HepG2 (cell line): ENCODE measurements around the gene SERBP1. TPM values are rescaled to one million over a fixed set of nuclear protein-coding genes. Genes with fewer than 3 reads are reported as not detected.

Source experiments
- ATAC-seq: fragments of 200-7000 bp; cut with Tn5 transposase; 3 replicates; pipeline ENCODE4 v1.9.1; 2020; ENCODE audit warnings: mild to moderate bottlenecking, moderate library complexity
- BruUV-seq: library from RNA; stranded (reverse); fragments of 400-500 nt; replicated peaks from 2 replicates; lab custom pipeline; 2021; lab: Mats Ljungman, UMichigan
- CTCF ChIA-PET: fragments of 300-600 bp; formaldehyde crosslinking; extraction: SDS; loops from one replicate; lab custom pipeline; 2021; ENCODE audit warnings: low total read pairs, inconsistent platforms, low intra/inter-chr PET ratio; lab: Yijun Ruan, JAX
- POLR2A ChIA-PET: fragments of 350-600 bp; sonication (Branson Sonifier 250); formaldehyde crosslinking; loops from one replicate; lab custom pipeline; 2020; ENCODE audit warnings: antibody characterized with exemption, inconsistent platforms; lab: Yijun Ruan, JAX
- DNase-seq: peaks from one replicate; pipeline ENCODE4 v3.0.0-alpha.2; 2015; ENCODE audit warnings: low spot score
- FAIRE-seq: peaks from 3 replicates; lab custom pipeline; 2011; peaks lifted over from hg19 to GRCh38; lab: Jason Lieb, UNC
- H2AFZ ChIP-seq: one replicate; pipeline ENCODE4 v1.6.1; 2011; ENCODE audit warnings: low read length, inconsistent platforms
- H3K27ac ChIP-seq: fragments of 300-600 bp; 3 replicates; pipeline ENCODE4 v1.8.0; 2011; ENCODE audit warnings: mixed run types, mild to moderate bottlenecking, mixed read lengths, low read length, inconsistent platforms; ENCODE audit not compliant: insufficient read depth; ENCODE audit errors: extremely low read length
- H3K27me3 ChIP-seq, 2 experiments: fragments of 200-600 bp in 1 of 2; 2 replicates in 1 of 2; 3 replicates in 1 of 2; pipeline versions ENCODE4 v1.6.0 to v1.8.0; 2011; ENCODE audit warnings: low read length in 2 of 2, mild to moderate bottlenecking in 2 of 2, moderate library complexity in 2 of 2, inconsistent platforms in 1 of 2; ENCODE audit not compliant: insufficient read depth in 2 of 2, control insufficient read depth in 1 of 2
- H3K36me3 ChIP-seq, 2 experiments: fragments of 200-600 bp in 1 of 2; replicated peaks in 1 of 2; 2 replicates in 1 of 2; 3 replicates in 1 of 2; pipeline versions ENCODE4 v1.5.1 to v1.8.0; 2011; ENCODE audit warnings: low read length in 2 of 2, inconsistent platforms in 1 of 2; ENCODE audit not compliant: insufficient read depth in 2 of 2, control insufficient read depth in 1 of 2
- H3K4me1 ChIP-seq: 2 replicates; pipeline ENCODE4 v1.5.1; 2012; ENCODE audit warnings: low read length, inconsistent platforms; ENCODE audit not compliant: insufficient read depth
- H3K4me2 ChIP-seq: 2 replicates; pipeline ENCODE4 v1.6.0; 2011; ENCODE audit warnings: low read depth, low read length, inconsistent platforms
- H3K4me3 ChIP-seq, 3 experiments: fragments of 200-600 bp in 1 of 3; sonication (generic), shearing (Covaris generic) in 1 of 3; replicated peaks in 1 of 3; 2 replicates each; pipeline ENCODE4 v1.5.1; 2011 to 2016; ENCODE audit warnings: low read length in 3 of 3, inconsistent platforms in 2 of 3, low read depth in 2 of 3, mild to moderate bottlenecking in 2 of 3, control low read depth in 1 of 3, mixed read lengths in 1 of 3; ENCODE audit not compliant: insufficient read depth in 1 of 3
- H3K79me2 ChIP-seq: one replicate; pipeline ENCODE4 v1.6.1; 2011; ENCODE audit warnings: low read length, inconsistent platforms; ENCODE audit not compliant: insufficient read depth
- H3K9ac ChIP-seq: 2 replicates; pipeline ENCODE4 v1.6.0; 2011; ENCODE audit warnings: mild to moderate bottlenecking, low read depth, low read length, inconsistent platforms; ENCODE audit not compliant: insufficient read depth
- H3K9me3 ChIP-seq: 2 replicates; pipeline ENCODE4 v1.5.1; 2012; ENCODE audit warnings: mild to moderate bottlenecking, low read length
- H4K20me1 ChIP-seq: 2 replicates; pipeline ENCODE4 v1.6.0; 2011; ENCODE audit warnings: inconsistent platforms, mild to moderate bottlenecking, low read length, moderate library complexity; ENCODE audit not compliant: insufficient read depth
- AGO2 ChIP-seq: fragments of 200-400 bp; formaldehyde crosslinking; optimal IDR thresholded peaks from 2 replicates; pipeline ENCODE3; 2017; ENCODE audit warnings: mild to moderate bottlenecking, low read depth, low read length, moderate library complexity
- BRD4 ChIP-seq: sonication (generic); formaldehyde crosslinking; IDR thresholded peaks from 2 replicates; pipeline ENCODE4 v1.4.0; 2020; ENCODE audit warnings: missing genetic modification reagents
- E2F2 ChIP-seq: sonication (generic); formaldehyde crosslinking; IDR thresholded peaks from 2 replicates; pipeline ENCODE4 v1.4.0; 2020; ENCODE audit warnings: missing genetic modification reagents, borderline replicate concordance
- FOXA3 ChIP-seq: IDR thresholded peaks from 2 replicates; pipeline ENCODE4 v1.6.1; 2016; ENCODE audit warnings: missing genetic modification reagents, missing compliant biosample characterization
- KLF9 ChIP-seq: IDR thresholded peaks from 2 replicates; pipeline ENCODE4 v1.6.1; 2016; ENCODE audit warnings: low read depth
- MAZ ChIP-seq, 2 experiments: sonication (generic) in 1 of 2; formaldehyde crosslinking in 1 of 2; IDR thresholded peaks; 2 replicates each; pipeline versions ENCODE4 v1.5.0 to v1.6.1; 2012 to 2020; ENCODE audit warnings: low read depth in 2 of 2, mild to moderate bottlenecking in 2 of 2, borderline replicate concordance in 1 of 2, improper control_type of control experiment in 1 of 2, low read length in 1 of 2, missing genetic modification reagents in 1 of 2, moderate library complexity in 1 of 2
- NRL ChIP-seq: sonication (generic); formaldehyde crosslinking; IDR thresholded peaks from 2 replicates; pipeline ENCODE4 v1.5.0; 2020; ENCODE audit warnings: missing genetic modification reagents, mild to moderate bottlenecking, moderate library complexity, borderline replicate concordance
- SRY ChIP-seq: sonication (generic); formaldehyde crosslinking; IDR thresholded peaks from 2 replicates; pipeline ENCODE4 v1.8.0; 2022; ENCODE audit warnings: mild to moderate bottlenecking, missing genetic modification reagents
- XRCC5 ChIP-seq: fragments of 200-400 bp; formaldehyde crosslinking; optimal IDR thresholded peaks from 2 replicates; pipeline ENCODE3; 2017; ENCODE audit warnings: mild to moderate bottlenecking, low read length
- ZBTB34 ChIP-seq: sonication (generic); formaldehyde crosslinking; IDR thresholded peaks from 2 replicates; pipeline ENCODE4 v1.8.0; 2022; ENCODE audit warnings: mild to moderate bottlenecking, missing genetic modification reagents
- ZFP37 ChIP-seq: sonication (generic); formaldehyde crosslinking; IDR thresholded peaks from 2 replicates; pipeline ENCODE4 v1.4.0; 2020; ENCODE audit warnings: missing genetic modification reagents, borderline replicate concordance
- ZNF24 ChIP-seq: fragments of 450-650 bp; IDR thresholded peaks from 2 replicates; pipeline ENCODE4 v1.6.1; 2017; ENCODE audit warnings: antibody characterized with exemption, mild to moderate bottlenecking
- ZNF282 ChIP-seq: fragments of 450-650 bp; IDR thresholded peaks from 2 replicates; pipeline ENCODE4 v1.6.1; 2018; ENCODE audit not compliant: partially characterized antibody
- ZNF503 ChIP-seq: sonication (generic); formaldehyde crosslinking; IDR thresholded peaks from 2 replicates; pipeline ENCODE4 v1.4.0; 2020; ENCODE audit warnings: missing genetic modification reagents
- ZNF513 ChIP-seq: sonication (generic); formaldehyde crosslinking; conservative IDR thresholded peaks from 2 replicates; pipeline ENCODE4 v1.5.0; 2020; ENCODE audit warnings: missing genetic modification reagents
- ZNF720 ChIP-seq: sonication (generic); formaldehyde crosslinking; IDR thresholded peaks from 2 replicates; pipeline ENCODE4 v1.4.0; 2020; ENCODE audit warnings: missing genetic modification reagents
- ZXDC ChIP-seq: sonication (generic); formaldehyde crosslinking; IDR thresholded peaks from 2 replicates; pipeline ENCODE4 v1.5.0; 2020; ENCODE audit warnings: mild to moderate bottlenecking, missing genetic modification reagents
- WGBS: methylation state at CpG from one replicate; pipeline ENCODE4 v1.1.6; 2017; ENCODE audit warnings: low lambda C conversion rate; 5-methylcytosine and 5-hydroxymethylcytosine counted together
- in situ Hi-C: cut with HindIII; loops from 2 replicates; pipeline ENCODE4 v1.10.0; 2017; ENCODE audit warnings: low pct_unique_long_range_greater_than_20kb; ENCODE audit not compliant: extremely low pct_ligation_motif_present
- intact Hi-C: fragments of 100-400 bp; cut with micrococcal nuclease; formaldehyde crosslinking; loops from one replicate; pipeline ENCODE4 v1.10.0; 2022; ENCODE audit not compliant: unreplicated experiment
- polyA plus RNA-seq, 8 experiments: library from polyadenylated mRNA; depleted of rRNA in 3 of 8; stranded (reverse) in 7 of 8; unstranded in 1 of 8; fragments of >200 nt; fragmentation: Illumina TruSeq in 4 of 8; extraction: Trizol in 4 of 8; gene quantifications; 2 replicates each; pipeline versions ENCODE4 v1.2.1 to v1.2.3, GENCODE V29; 2011 to 2016; ENCODE audit warnings: low read depth in 4 of 8, missing spikeins in 1 of 8, mixed read lengths in 1 of 8; ENCODE audit not compliant: insufficient read depth in 1 of 8
- total RNA-seq, 5 experiments: library from RNA; depleted of rRNA; stranded (reverse); fragments of >200 nt; fragmentation: Illumina TruSeq; extraction: Trizol; gene quantifications; 2 replicates each; pipeline ENCODE4 v1.2.3, GENCODE V29; 2016; ENCODE audit warnings: low read depth in 1 of 5

Gene SERBP1
- total and polyA plus RNA-seq, 2 of the 13 experiments (the other 11 are each of a cell fraction or from before 2014, with no cell fraction given), result 175 to 281 TPM

GRCh38 chr1:67372136-67372535 lies 58.1 kb downstream of the SERBP1 start:
- Histone ChIP-seq H3K4me3 (no peak overlapping the region), H2AFZ (no peak overlapping the region), H3K79me2 (no peaks in the 10 kb centered on the region), H3K9ac (no peak overlapping the region), H4K20me1 (no peaks in the 10 kb centered on the region), H3K27me3 (no peaks in the 10 kb centered on the region), H3K36me3 (no peaks in the 10 kb centered on the region), H3K4me1 (peaks cover 13% of the 10 kb centered on the region), H3K27ac (no peak overlapping the region), H3K4me2 (no peak overlapping the region), H3K9me3 (no peaks in the 10 kb centered on the region)
- intact Hi-C loops, result no loop called here
- no peak for FAIRE-seq
- ATAC-seq, result no peak
- in situ Hi-C loops, result no loop called here
- ChIA-PET POLR2A (no interaction called here), CTCF (no interaction called here)
- no TSS peak for BruUV-seq
- DNase-seq, result no peak
- 29% methylated on average over 3 of the region's 3 CpGs for WGBS
- TF ChIP-seq ZXDC (CRISPR knock-in tag) (no peak), ZNF282 (no peak), KLF9 (CRISPR knock-in tag) (no peak), ZBTB34 (CRISPR knock-in tag) (no peak), ZNF720 (CRISPR knock-in tag) (no peak), AGO2 (no peak), SRY (CRISPR knock-in tag) (no peak), ZNF24 (no peak), XRCC5 (no peak), BRD4 (no peak), MAZ (IDR thresholded peaks at IDR 0.05; ENCODE audit: borderline replicate concordance, low read depth, low read length) (no peak), MAZ (CRISPR knock-in tag; IDR thresholded peaks at IDR 0.05; ENCODE audit: low read depth) (no peak), ZNF513 (CRISPR knock-in tag) (no peak), FOXA3 (CRISPR knock-in tag) (no peak), E2F2 (no peak), ZFP37 (CRISPR knock-in tag) (no peak), NRL (no peak), ZNF503 (CRISPR knock-in tag) (no peak)
